NCI-H146 treated with DMSO at 0.1 percent for 48 hours (cell line): ENCODE measurements around the gene KIF6.
A peak's percentile ranks its signal among the peaks of the same experiment; 100 is the strongest.
"Not testable (repeated sequence)": the region's sequence is repeated elsewhere in the genome, so short reads cannot be mapped to it uniquely, and the experiment has no call there.

ENCODE experiments used
- DNase-seq: peaks from one replicate; lab custom pipeline; 2025; ENCODE audit not compliant: unreplicated experiment; lab: John Stamatoyannopoulos, UW

Gene KIF6

GRCh38 chr6:39724787-39725631 is at the start of gene KIF6:
KIF6 (minus strand) TSS chr6:39725408; CDS start chr6:39725310, 98 bp downstream.
- peak; percentile 72 for DNase-seq

GRCh38 chr6:39773782-39774181 is 48.6 kb upstream of the KIF6 start:
- DNase-seq: no peak

- no peak for DNase-seq
Observed at GRCh38 chr6:39772559-39773273, 47.5 kb upstream of the KIF6 start.

GRCh38 chr6:39770446-39770845 is 45.2 kb upstream of the KIF6 start:
- DNase-seq: no peak

GRCh38 chr6:39769012-39769411 is 43.8 kb upstream of the KIF6 start:
- no peak for DNase-seq

- no peak for DNase-seq
Observed at GRCh38 chr6:39765508-39766065, 40.4 kb upstream of the KIF6 start.

GRCh38 chr6:39760226-39760952 is 35.2 kb upstream of the KIF6 start:
- no peak for DNase-seq

GRCh38 chr6:39758905-39759605 is 33.8 kb upstream of the KIF6 start:
- no peak for DNase-seq

- no peak for DNase-seq
Observed at GRCh38 chr6:39756582-39756981, 31.4 kb upstream of the KIF6 start.

- DNase-seq: no peak
Observed at GRCh38 chr6:39755231-39755630, 30.0 kb upstream of the KIF6 start.

- no peak for DNase-seq
Observed at GRCh38 chr6:39754514-39755115, 29.4 kb upstream of the KIF6 start.

GRCh38 chr6:39753725-39754045 is 28.5 kb upstream of the KIF6 start:
- no peak for DNase-seq

GRCh38 chr6:39752835-39753724 is 27.9 kb upstream of the KIF6 start:
- DNase-seq: no peak

GRCh38 chr6:39746795-39747194 is 21.6 kb upstream of the KIF6 start:
- no peak for DNase-seq

GRCh38 chr6:39733704-39734103 is 8.5 kb upstream of the KIF6 start:
- DNase-seq: no peak

GRCh38 chr6:39731565-39731964 is 6.4 kb upstream of the KIF6 start:
- DNase-seq: no peak

GRCh38 chr6:39729945-39730344 is 4.7 kb upstream of the KIF6 start:
- no peak for DNase-seq

GRCh38 chr6:39725632-39725997 is 407 bp upstream of the KIF6 start:
- no peak for DNase-seq

GRCh38 chr6:39723350-39723749 is 1.9 kb downstream of the KIF6 start:
- DNase-seq: not testable (repeated sequence)

GRCh38 chr6:39714802-39715201 is 10.4 kb downstream of the KIF6 start:
- no peak for DNase-seq
